ENCODE results near the gene CFB. TPM values are rescaled to one million over a fixed set of nuclear protein-coding genes. Genes with fewer than 3 reads are reported as not detected.
"Not testable (repeated sequence)": the region's sequence is repeated elsewhere in the genome, so short reads cannot be mapped to it uniquely, and the experiment has no call there.

The CFB gene
- total and polyA plus RNA-seq, 3 experiments from 2014 or later: 0.31 to 0.83 (median 0.40) TPM

DNA sequence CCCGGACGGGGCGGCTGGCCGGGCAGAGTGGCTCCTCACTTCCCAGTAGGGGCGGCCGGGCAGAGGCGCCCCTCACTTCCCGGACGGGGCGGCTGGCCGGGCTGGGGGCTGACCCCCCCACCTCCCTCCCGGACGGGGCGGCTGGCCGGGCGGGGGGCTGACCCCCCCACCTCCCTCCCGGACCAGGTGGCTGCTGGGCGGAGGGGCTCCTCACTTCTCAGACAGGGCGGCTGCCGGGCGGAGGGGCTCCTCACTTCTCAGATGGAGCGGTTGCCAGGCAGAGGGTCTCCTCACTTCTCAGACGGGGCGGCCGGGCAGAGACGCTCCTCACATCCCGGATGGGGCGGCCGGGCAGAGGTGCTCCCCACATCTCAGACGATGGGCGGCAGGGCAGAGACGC is 13.8 kb upstream of the CFB start:
- H3K27ac ChIP-seq (ENCODE audit: low read depth, low read length); CTCF ChIA-PET; DNase-seq; H3K4me3 Mint-ChIP-seq; H3K4me3 ChIP-seq (ENCODE audit: low read length); H3K4me1 ChIP-seq (ENCODE audit: insufficient read depth, low read length); POLR2A ChIA-PET; H3K4me1 Mint-ChIP-seq; H3K27me3 ChIP-seq (ENCODE audit: insufficient read depth, low read length, poor library complexity, severe bottlenecking); H3K9me3 ChIP-seq (ENCODE audit: low read length); H3K36me3 Mint-ChIP-seq; H3K9me3 Mint-ChIP-seq; H3K27ac Mint-ChIP-seq; H3K36me3 ChIP-seq (ENCODE audit: insufficient read depth, low read length): not testable (repeated sequence)
- peaks cover 3 to 12% of the 10 kb centered on the region in 2 donors for H3K27me3 Mint-ChIP-seq

DNA sequence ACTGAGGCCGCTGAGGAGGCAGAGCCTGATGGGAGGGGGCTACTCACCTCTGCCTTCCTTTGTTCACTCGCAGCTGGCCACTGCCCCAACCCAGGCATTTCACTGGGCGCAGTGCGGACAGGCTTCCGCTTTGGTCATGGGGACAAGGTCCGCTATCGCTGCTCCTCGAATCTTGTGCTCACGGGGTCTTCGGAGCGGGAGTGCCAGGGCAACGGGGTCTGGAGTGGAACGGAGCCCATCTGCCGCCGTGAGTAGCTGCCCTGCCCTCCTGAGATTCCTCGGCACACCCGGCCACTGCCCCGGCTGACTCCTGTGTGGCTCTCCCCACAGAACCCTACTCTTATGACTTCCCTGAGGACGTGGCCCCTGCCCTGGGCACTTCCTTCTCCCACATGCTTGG is 12.4 kb upstream of the CFB start:
- no peaks in the 10 kb centered on the region for H3K4me1 Mint-ChIP-seq
- POLR2A ChIA-PET: no interaction called here
- no peak for DNase-seq
- no peak overlapping the region for H3K4me3 Mint-ChIP-seq
- H3K27me3 ChIP-seq (ENCODE audit: insufficient read depth, low read length, poor library complexity, severe bottlenecking): peaks cover 4% of the 10 kb centered on the region
- no peaks in the 10 kb centered on the region for H3K9me3 Mint-ChIP-seq
- no peaks in the 10 kb centered on the region for H3K36me3 ChIP-seq (ENCODE audit: insufficient read depth, low read length)
- CTCF ChIA-PET: no interaction called here
- H3K9me3 ChIP-seq (ENCODE audit: low read length): no peaks in the 10 kb centered on the region
- H3K4me3 ChIP-seq (ENCODE audit: low read length): no peak overlapping the region
- no peaks in the 10 kb centered on the region for H3K4me1 ChIP-seq (ENCODE audit: insufficient read depth, low read length)
- peaks cover 3 to 11% of the 10 kb centered on the region in 2 donors for H3K27me3 Mint-ChIP-seq
- no peak overlapping the region for H3K27ac ChIP-seq (ENCODE audit: low read depth, low read length)
- H3K36me3 Mint-ChIP-seq: no peaks in the 10 kb centered on the region
- H3K27ac Mint-ChIP-seq: peak overlapping the region in 1 of 8 donors; percentile 32

DNA sequence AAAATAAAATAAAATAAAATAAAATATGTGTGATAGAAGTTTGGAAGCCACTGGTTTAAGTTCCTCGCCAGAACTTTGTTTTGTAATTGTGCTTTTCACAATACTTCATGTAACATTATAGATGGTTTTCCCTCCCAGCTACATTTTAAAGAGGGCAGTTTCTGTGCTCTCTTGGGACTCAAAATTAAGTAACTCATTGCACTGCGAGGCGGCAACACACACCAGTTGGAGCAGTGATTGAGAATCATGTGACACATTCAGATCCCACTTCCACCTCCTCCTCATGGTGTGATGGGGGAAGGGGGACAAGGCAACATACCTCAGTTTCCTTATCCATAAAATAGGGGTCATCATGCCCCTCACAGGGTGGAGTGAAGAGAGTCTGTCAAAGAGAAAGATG is 10.9 kb upstream of the CFB start:
- H3K27ac Mint-ChIP-seq: no peak overlapping the region
- peaks cover 4 to 7% of the 10 kb centered on the region in 2 donors for H3K27me3 Mint-ChIP-seq
- H3K4me1 ChIP-seq (ENCODE audit: insufficient read depth, low read length): no peaks in the 10 kb centered on the region
- H3K9me3 ChIP-seq (ENCODE audit: low read length): no peaks in the 10 kb centered on the region
- H3K36me3 ChIP-seq (ENCODE audit: insufficient read depth, low read length): no peaks in the 10 kb centered on the region
- H3K4me3 ChIP-seq (ENCODE audit: low read length): no peak overlapping the region
- no peak overlapping the region for H3K4me3 Mint-ChIP-seq
- no peaks in the 10 kb centered on the region for H3K9me3 Mint-ChIP-seq
- H3K4me1 Mint-ChIP-seq: no peaks in the 10 kb centered on the region
- no peaks in the 10 kb centered on the region for H3K36me3 Mint-ChIP-seq
- POLR2A ChIA-PET: no interaction called here
- DNase-seq: no peak
- H3K27me3 ChIP-seq (ENCODE audit: insufficient read depth, low read length, poor library complexity, severe bottlenecking): peaks cover 4% of the 10 kb centered on the region
- CTCF ChIA-PET: no interaction called here
- H3K27ac ChIP-seq (ENCODE audit: low read depth, low read length): no peak overlapping the region

DNA sequence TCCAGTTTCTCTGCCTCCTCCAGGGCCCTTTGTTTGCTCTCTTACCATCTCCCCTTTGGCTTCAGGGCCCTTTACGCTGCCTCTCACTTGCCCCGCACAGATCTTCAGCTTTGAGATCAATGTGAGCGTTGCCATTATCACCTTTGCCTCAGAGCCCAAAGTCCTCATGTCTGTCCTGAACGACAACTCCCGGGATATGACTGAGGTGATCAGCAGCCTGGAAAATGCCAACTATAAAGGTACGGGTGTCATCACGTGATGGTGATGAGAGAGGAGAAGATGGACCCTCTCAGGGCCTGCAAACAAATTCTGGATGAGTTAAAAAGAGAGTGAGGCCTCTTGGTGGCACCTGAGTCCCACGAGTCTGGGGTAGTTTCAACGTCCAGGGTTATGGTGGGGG is 10.1 kb upstream of the CFB start:
- Mint-ChIP-seq H3K4me1 (no peaks in the 10 kb centered on the region), H3K9me3 (no peaks in the 10 kb centered on the region), H3K4me3 (no peak overlapping the region), H3K27ac (peak overlapping the region in 1 of 8 donors; percentile 24), H3K36me3 (no peaks in the 10 kb centered on the region), H3K27me3 (peaks cover 6 to 14% of the 10 kb centered on the region in 2 donors)
- Histone ChIP-seq H3K9me3 (ENCODE audit: low read length) (no peaks in the 10 kb centered on the region), H3K4me3 (ENCODE audit: low read length) (no peak overlapping the region), H3K27ac (ENCODE audit: low read depth, low read length) (no peak overlapping the region), H3K27me3 (ENCODE audit: insufficient read depth, low read length, poor library complexity, severe bottlenecking) (peaks cover 4% of the 10 kb centered on the region), H3K4me1 (ENCODE audit: insufficient read depth, low read length) (no peaks in the 10 kb centered on the region), H3K36me3 (ENCODE audit: insufficient read depth, low read length) (no peaks in the 10 kb centered on the region)
- ChIA-PET CTCF (no interaction called here), POLR2A (no interaction called here)
- DNase-seq: no peak

DNA sequence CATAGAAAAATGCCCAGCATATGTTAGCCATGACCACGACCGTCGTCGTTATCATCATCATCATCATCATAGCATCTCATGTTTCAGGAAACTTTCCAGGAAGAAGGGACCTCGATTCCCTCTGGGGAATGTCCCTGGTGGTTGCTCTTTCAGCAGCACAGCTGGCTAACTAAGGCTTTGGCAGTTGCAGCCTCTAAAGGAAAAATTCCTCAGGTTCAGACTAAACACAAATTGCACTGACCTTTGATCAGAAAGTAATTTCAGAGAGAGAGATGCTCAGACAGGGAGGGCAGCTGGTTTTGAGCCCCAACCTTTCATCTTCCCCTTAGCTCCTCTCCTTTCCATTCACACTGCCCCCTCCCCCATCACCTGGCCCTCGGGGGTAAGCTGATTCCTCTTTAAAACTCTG is 5.6 kb upstream of the CFB start:
- Mint-ChIP-seq H3K27me3 (peaks cover 14 to 31% of the 10 kb centered on the region in 2 donors), H3K27ac (peak overlapping the region in 1 of 8 donors; percentile 71), H3K36me3 (no peaks in the 10 kb centered on the region), H3K9me3 (no peaks in the 10 kb centered on the region), H3K4me3 (no peak overlapping the region), H3K4me1 (no peaks in the 10 kb centered on the region)
- CTCF ChIA-PET: no interaction called here
- no peaks in the 10 kb centered on the region for H3K9me3 ChIP-seq (ENCODE audit: low read length)
- POLR2A ChIA-PET: no interaction called here
- H3K4me1 ChIP-seq (ENCODE audit: insufficient read depth, low read length): no peaks in the 10 kb centered on the region
- peaks cover 3% of the 10 kb centered on the region for H3K27me3 ChIP-seq (ENCODE audit: insufficient read depth, low read length, poor library complexity, severe bottlenecking)
- no peak for DNase-seq
- no peaks in the 10 kb centered on the region for H3K36me3 ChIP-seq (ENCODE audit: insufficient read depth, low read length)
- no peak overlapping the region for H3K4me3 ChIP-seq (ENCODE audit: low read length)
- H3K27ac ChIP-seq (ENCODE audit: low read depth, low read length): no peak overlapping the region

DNA sequence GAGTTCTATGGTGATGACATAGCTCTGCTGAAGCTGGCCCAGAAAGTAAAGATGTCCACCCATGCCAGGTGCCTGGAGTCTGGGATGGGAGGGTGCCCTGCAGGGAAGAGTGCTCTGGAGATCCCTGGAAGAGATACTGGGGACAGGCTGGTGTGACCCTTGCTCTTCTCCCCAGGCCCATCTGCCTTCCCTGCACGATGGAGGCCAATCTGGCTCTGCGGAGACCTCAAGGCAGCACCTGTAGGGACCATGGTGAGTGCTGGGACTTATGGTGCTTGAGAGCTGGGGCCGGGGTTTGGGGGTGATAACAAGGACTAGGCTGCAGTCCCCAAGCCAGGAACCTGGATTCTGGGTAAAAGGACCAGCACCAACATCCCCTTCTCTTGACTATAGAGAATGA is 2.2 kb upstream of the CFB start:
- Histone ChIP-seq H3K4me3 (ENCODE audit: low read length) (no peak overlapping the region), H3K27ac (ENCODE audit: low read depth, low read length) (no peak overlapping the region), H3K36me3 (ENCODE audit: insufficient read depth, low read length) (no peaks in the 10 kb centered on the region), H3K9me3 (ENCODE audit: low read length) (no peaks in the 10 kb centered on the region), H3K27me3 (ENCODE audit: insufficient read depth, low read length, poor library complexity, severe bottlenecking) (peaks cover 3% of the 10 kb centered on the region), H3K4me1 (ENCODE audit: insufficient read depth, low read length) (no peaks in the 10 kb centered on the region)
- Mint-ChIP-seq H3K4me1 (no peaks in the 10 kb centered on the region), H3K4me3 (no peak overlapping the region), H3K27ac (no peak overlapping the region), H3K36me3 (no peaks in the 10 kb centered on the region), H3K27me3 (peaks cover 14 to 37% of the 10 kb centered on the region in 2 donors), H3K9me3 (no peaks in the 10 kb centered on the region)
- no peak for DNase-seq
- ChIA-PET CTCF (interaction anchor here (1.3 kb wide), 1 partner anchor 8 kb away, joined by 4 read pairs; no protein-coding TSS in a partner anchor), POLR2A (no interaction called here)

DNA sequence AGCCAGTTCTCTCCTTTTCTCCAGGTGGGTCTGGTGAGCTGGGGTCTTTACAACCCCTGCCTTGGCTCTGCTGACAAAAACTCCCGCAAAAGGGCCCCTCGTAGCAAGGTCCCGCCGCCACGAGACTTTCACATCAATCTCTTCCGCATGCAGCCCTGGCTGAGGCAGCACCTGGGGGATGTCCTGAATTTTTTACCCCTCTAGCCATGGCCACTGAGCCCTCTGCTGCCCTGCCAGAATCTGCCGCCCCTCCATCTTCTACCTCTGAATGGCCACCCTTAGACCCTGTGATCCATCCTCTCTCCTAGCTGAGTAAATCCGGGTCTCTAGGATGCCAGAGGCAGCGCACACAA is 765 bp upstream of the CFB start:
- no peaks in the 10 kb centered on the region for H3K9me3 Mint-ChIP-seq
- peaks cover 3% of the 10 kb centered on the region for H3K27me3 ChIP-seq (ENCODE audit: insufficient read depth, low read length, poor library complexity, severe bottlenecking)
- peak overlapping the region in 1 of 8 donors; percentile 47 for H3K27ac Mint-ChIP-seq
- no peak overlapping the region for H3K27ac ChIP-seq (ENCODE audit: low read depth, low read length)
- H3K4me1 Mint-ChIP-seq: no peaks in the 10 kb centered on the region
- H3K27me3 Mint-ChIP-seq: peaks cover 14 to 33% of the 10 kb centered on the region in 2 donors
- no peak for DNase-seq
- H3K36me3 ChIP-seq (ENCODE audit: insufficient read depth, low read length): no peaks in the 10 kb centered on the region
- POLR2A ChIA-PET: no interaction called here
- no peaks in the 10 kb centered on the region for H3K4me1 ChIP-seq (ENCODE audit: insufficient read depth, low read length)
- no peak overlapping the region for H3K4me3 ChIP-seq (ENCODE audit: low read length)
- CTCF ChIA-PET: no interaction called here
- H3K4me3 Mint-ChIP-seq: no peak overlapping the region
- H3K9me3 ChIP-seq (ENCODE audit: low read length): no peaks in the 10 kb centered on the region
- H3K36me3 Mint-ChIP-seq: no peaks in the 10 kb centered on the region

DNA sequence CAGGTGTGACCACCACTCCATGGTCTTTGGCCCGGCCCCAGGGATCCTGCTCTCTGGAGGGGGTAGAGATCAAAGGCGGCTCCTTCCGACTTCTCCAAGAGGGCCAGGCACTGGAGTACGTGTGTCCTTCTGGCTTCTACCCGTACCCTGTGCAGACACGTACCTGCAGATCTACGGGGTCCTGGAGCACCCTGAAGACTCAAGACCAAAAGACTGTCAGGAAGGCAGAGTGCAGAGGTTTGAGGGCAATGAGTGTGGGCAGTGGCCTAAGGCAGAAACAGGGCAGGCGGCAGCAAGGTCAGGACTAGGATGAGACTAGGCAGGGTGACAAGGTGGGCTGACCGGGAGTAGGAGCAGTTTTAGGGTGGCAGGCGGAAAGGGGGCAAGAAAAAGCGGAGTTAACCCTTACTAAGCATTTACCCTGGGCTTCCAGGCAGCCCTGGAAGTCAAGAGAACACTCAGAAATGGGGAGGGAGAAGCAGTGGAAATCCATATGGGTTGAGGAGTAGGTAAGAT is 533 bp downstream of the CFB start:
- no peak for DNase-seq
- peaks cover 3% of the 10 kb centered on the region for H3K27me3 ChIP-seq (ENCODE audit: insufficient read depth, low read length, poor library complexity, severe bottlenecking)
- Mint-ChIP-seq H3K36me3 (peaks cover 0 to 8% (median 0%) of the 10 kb centered on the region in 3 donors), H3K4me3 (no peak overlapping the region), H3K4me1 (no peaks in the 10 kb centered on the region), H3K9me3 (no peaks in the 10 kb centered on the region), H3K27me3 (peaks cover 12 to 27% of the 10 kb centered on the region in 2 donors), H3K27ac (no peak overlapping the region)
- no peaks in the 10 kb centered on the region for H3K4me1 ChIP-seq (ENCODE audit: insufficient read depth, low read length)
- no peaks in the 10 kb centered on the region for H3K36me3 ChIP-seq (ENCODE audit: insufficient read depth, low read length)
- no peak overlapping the region for H3K27ac ChIP-seq (ENCODE audit: low read depth, low read length)
- H3K9me3 ChIP-seq (ENCODE audit: low read length): no peaks in the 10 kb centered on the region
- ChIA-PET CTCF (no interaction called here), POLR2A (no interaction called here)
- H3K4me3 ChIP-seq (ENCODE audit: low read length): no peak overlapping the region

Data from CD8-positive, alpha-beta memory T cell (primary cell).